Measurements from ENCODE around the gene HSPA2.

HSPA2 gene

DNA sequence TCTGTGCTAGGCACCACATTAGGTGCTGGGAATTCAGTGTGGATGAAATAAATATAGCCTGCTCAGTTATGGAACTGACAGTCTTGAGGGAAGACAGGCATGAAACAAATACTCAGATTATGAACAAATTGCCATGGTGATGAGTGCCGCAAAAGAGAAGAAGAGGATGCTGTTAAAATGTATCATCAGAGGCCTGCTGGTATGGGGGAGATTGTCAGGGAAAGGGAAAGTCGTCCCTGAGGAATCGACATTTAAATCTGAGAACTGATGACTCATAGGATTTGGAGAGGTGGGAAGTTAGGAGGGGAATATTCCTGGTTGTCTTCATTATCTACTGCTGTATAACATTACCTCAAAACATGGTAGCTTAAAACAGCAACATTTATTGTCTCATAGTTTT lies 51.3 kb downstream of the HSPA2 start:
- no peak for DNase-seq (ENCODE audit: extremely low read depth, low read depth)
- no peak overlapping the region for H3K4me3 ChIP-seq (replicated peaks; ENCODE audit: low read depth, low read length)
- TF ChIP-seq, protein P1, sequence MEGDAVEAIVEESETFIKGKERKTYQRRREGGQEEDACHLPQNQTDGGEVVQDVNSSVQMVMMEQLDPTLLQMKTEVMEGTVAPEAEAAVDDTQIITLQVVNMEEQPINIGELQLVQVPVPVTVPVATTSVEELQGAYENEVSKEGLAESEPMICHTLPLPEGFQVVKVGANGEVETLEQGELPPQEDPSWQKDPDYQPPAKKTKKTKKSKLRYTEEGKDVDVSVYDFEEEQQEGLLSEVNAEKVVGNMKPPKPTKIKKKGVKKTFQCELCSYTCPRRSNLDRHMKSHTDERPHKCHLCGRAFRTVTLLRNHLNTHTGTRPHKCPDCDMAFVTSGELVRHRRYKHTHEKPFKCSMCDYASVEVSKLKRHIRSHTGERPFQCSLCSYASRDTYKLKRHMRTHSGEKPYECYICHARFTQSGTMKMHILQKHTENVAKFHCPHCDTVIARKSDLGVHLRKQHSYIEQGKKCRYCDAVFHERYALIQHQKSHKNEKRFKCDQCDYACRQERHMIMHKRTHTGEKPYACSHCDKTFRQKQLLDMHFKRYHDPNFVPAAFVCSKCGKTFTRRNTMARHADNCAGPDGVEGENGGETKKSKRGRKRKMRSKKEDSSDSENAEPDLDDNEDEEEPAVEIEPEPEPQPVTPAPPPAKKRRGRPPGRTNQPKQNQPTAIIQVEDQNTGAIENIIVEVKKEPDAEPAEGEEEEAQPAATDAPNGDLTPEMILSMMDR (IDR thresholded peaks at IDR 0.05; ENCODE audit: low read depth, low read length, missing control alignments): no peak
